Stimulated activated memory B cell treated with anti-CD40 and anti-IgM and Interleukin-4, amounts not matched to agents 10 μg/mL and 1 μg/mL and 100 μg/mL, for 72 hours (primary cell): ENCODE measurements around the gene AATK.
"Not testable (repeated sequence)": the region's sequence is repeated elsewhere in the genome, so short reads cannot be mapped to it uniquely, and the experiment has no call there.

Experiments used
- ATAC-seq: fragments of 150-1000 bp; cut with Tn5 transposase; 2 replicates; pipeline ENCODE4 v1.10.0; 2021
- H3K27ac Mint-ChIP-seq: one replicate; pipeline ENCODE4 v1.8.0; 2022; ENCODE audit warnings: mild to moderate bottlenecking, mixed read lengths
- H3K27me3 Mint-ChIP-seq: one replicate; pipeline ENCODE4 v1.8.0; 2022; ENCODE audit warnings: mixed read lengths
- H3K36me3 Mint-ChIP-seq: one replicate; pipeline ENCODE4 v1.8.0; 2022; ENCODE audit warnings: mixed read lengths
- H3K4me1 Mint-ChIP-seq: one replicate; pipeline ENCODE4 v1.8.0; 2022; ENCODE audit warnings: mixed read lengths
- H3K4me3 Mint-ChIP-seq: one replicate; pipeline ENCODE4 v1.8.0; 2022; ENCODE audit warnings: mild to moderate bottlenecking, moderate library complexity, mixed read lengths
- H3K9me3 Mint-ChIP-seq: one replicate; pipeline ENCODE4 v1.8.0; 2022; ENCODE audit warnings: mixed read lengths

AATK gene

DNA sequence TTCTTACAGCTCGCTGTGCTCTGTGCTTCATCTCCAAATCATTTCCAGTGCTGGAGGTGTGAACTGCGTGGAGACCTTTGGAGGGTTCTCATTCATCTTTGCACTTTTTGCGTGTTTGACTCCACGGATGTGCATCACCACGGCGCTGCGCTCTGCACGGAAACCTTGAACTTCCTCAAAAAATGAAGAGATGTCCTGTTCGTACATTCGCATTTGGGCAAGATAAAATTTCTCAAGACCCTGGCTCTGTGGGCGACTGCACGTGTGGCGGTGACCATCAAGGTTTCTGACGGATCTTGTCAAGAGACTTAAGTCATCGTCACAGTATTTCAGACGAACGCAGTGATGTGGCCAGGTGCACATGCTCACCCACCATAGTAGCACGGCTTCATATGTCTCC lies 11.1 kb downstream of the AATK start:
- Mint-ChIP-seq H3K36me3 (no peaks in the 10 kb centered on the region), H3K4me3 (no peak overlapping the region), H3K27ac (no peak overlapping the region), H3K9me3 (no peaks in the 10 kb centered on the region), H3K27me3 (peaks cover 43% of the 10 kb centered on the region), H3K4me1 (peaks cover 13% of the 10 kb centered on the region)
- ATAC-seq = no peak

DNA sequence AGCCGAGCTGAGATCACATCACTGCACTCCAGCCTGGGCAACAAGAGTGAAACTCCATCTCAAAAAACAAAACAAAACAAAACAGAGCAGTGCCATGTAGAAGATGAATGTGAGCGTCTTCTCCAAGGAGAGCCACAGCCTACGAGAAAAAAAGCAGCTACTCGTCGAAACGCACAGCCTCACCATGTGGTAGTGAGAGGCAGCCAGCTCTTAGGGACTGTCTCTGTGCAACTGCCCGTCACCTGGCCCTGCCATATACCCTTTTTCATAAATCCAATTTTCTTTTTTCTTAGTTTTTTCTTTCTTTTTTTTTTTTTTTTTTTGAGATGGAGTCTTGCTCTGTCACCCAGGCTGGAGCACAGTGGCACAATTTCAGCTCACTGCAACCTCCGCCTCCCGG lies 12.0 kb downstream of the AATK start:
- not testable (repeated sequence) for H3K9me3 Mint-ChIP-seq, H3K4me3 Mint-ChIP-seq, ATAC-seq, H3K36me3 Mint-ChIP-seq
- Mint-ChIP-seq H3K27me3 (peaks cover 48% of the 10 kb centered on the region), H3K27ac (peak overlapping the region; percentile 69), H3K4me1 (peaks cover 19% of the 10 kb centered on the region)

DNA sequence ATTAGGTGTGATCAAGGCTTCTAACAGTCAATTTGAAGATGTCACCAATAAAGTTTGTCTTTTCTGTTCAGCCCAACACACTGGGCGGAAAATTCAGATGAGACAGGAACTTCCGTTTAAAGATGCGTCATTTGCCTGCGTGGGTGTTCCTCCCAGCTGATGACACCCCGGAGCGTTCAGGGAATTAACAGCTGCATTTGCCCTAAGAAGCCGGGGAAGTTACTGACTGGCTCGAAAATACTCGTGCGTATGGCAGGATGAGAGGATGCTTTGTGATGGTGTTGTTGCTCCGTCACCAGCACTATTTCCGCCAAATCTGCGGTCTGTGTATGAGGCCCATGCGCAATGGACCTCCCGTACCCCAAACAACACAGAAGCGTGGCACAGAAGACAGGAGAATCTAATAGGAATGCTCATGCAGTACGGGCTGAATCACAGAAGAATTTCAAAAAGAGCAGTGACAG lies 12.6 kb downstream of the AATK start:
- H3K4me1 Mint-ChIP-seq = peaks cover 19% of the 10 kb centered on the region
- H3K36me3 Mint-ChIP-seq = no peaks in the 10 kb centered on the region
- H3K27ac Mint-ChIP-seq = peak overlapping the region; percentile 69
- ATAC-seq = peak; percentile 47
- H3K4me3 Mint-ChIP-seq = peak overlapping the region; percentile 24
- peaks cover 48% of the 10 kb centered on the region for H3K27me3 Mint-ChIP-seq
- H3K9me3 Mint-ChIP-seq = no peaks in the 10 kb centered on the region

DNA sequence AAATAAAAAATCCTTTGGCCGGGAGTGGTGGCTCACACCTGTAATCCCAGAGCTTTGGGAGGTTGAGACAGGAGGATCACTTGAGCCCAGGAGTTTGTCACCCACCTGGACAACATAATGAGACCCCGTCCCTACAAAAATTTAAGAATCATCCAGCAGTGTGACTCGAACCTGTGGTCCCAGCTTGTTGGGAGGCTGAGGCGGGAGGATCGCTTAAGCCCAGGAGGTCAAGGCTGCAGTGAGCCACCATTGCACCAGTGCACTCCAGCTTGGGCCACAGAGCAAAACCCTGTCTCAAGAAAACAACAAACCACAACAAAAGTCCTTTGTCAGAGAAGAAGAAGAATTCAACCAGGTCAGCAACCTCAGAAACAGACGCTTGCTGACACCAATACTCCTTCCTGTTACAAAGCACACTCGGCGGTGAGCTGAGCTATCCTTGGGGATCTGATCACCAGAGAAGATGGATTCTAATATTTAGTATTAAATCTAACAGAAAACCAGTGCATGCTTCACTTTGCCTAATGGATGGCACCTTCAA lies 13.7 kb downstream of the AATK start:
- Mint-ChIP-seq H3K4me3 (no peak overlapping the region), H3K9me3 (no peaks in the 10 kb centered on the region), H3K4me1 (peaks cover 19% of the 10 kb centered on the region), H3K27me3 (peaks cover 44% of the 10 kb centered on the region), H3K36me3 (no peaks in the 10 kb centered on the region), H3K27ac (no peak overlapping the region)
- ATAC-seq = no peak

DNA sequence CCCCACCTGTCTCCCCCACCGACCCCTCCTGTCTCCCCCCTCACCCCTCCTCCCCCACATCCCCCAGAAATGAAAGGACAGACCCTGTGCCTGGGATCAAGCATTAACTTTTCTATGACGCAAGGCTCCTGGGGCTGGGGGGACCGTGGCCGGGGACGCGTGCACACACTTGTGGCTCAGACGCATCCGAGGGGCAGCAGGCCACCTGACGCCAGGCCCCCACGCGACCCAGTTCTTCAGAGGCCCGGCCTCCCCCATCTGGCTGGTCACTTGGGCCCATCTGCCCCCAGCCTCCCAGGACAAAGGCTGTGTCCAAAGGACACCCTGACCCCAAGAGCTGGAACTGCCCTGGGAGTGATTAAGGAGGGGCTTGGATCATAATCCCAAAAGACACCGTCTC lies 14.7 kb downstream of the AATK start:
- Mint-ChIP-seq H3K4me1 (peaks cover 19% of the 10 kb centered on the region), H3K36me3 (no peaks in the 10 kb centered on the region), H3K9me3 (no peaks in the 10 kb centered on the region), H3K27me3 (peaks cover 40% of the 10 kb centered on the region), H3K27ac (no peak overlapping the region), H3K4me3 (no peak overlapping the region)
- no peak for ATAC-seq

DNA sequence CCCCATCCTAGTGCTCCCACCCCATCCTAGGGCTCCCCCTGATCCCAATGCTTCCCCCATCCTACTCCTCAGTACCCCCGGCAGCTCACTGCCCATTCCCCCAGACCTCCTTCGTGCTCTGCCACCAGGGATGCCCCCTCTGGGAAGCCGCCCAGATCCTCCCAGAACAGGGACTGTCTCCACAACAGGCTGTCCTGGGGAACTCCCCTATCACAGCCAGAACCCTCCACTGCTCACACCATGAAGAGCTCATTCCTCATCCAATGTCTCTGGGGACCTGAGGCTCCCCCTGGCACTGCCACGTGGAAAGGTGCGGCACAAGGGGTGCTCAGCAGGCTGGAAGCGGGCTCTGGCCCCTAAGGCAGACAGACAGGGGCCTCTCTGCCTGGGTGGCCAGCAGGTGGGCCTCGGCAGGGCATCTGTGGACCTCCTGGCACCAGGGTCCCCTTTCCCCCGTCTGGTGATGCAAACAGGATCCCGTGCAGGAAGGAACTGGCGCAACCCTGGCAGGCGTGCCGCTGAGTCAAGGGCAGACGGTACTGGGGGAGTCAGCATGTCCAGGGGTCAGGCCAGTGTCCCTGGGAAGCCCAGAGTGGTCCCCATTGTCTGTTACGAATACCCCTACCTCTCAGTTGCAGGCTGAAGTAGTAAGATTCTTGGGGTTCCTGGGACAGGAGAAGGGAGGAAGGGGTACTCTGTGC lies 15.5 kb downstream of the AATK start:
- H3K4me3 Mint-ChIP-seq = no peak overlapping the region
- H3K36me3 Mint-ChIP-seq = no peaks in the 10 kb centered on the region
- no peaks in the 10 kb centered on the region for H3K9me3 Mint-ChIP-seq
- H3K4me1 Mint-ChIP-seq = peaks cover 19% of the 10 kb centered on the region
- peaks cover 42% of the 10 kb centered on the region for H3K27me3 Mint-ChIP-seq
- no peak for ATAC-seq
- no peak overlapping the region for H3K27ac Mint-ChIP-seq

DNA sequence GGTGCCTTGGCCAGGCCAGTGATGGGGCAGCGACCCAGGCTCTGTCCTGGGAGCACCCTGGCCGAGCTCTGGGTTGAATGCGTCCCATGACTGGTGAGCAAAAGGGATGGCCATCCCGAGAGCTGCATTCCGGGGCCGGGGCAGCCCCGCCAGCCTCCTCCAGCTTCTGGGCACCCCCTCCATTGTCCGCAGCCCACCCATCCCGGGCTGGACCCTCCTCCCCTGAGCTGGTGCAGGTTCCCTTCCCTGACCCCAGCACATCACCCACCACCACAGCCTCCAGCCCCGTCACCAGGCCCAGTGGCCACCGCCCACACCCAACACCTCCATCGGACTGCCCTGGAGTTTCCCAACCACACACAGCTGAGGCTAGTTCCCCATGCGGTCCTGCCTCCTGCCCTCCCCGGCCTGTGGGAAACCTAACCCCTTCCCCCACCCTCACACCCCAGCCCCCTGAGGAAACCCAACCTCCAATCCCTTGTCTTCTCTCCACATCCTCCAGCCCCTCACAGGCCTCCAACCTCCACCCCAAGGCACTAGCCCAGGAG lies 17.0 kb downstream of the AATK start:
- peak; percentile 54 for ATAC-seq
- H3K27ac Mint-ChIP-seq = no peak overlapping the region

DNA sequence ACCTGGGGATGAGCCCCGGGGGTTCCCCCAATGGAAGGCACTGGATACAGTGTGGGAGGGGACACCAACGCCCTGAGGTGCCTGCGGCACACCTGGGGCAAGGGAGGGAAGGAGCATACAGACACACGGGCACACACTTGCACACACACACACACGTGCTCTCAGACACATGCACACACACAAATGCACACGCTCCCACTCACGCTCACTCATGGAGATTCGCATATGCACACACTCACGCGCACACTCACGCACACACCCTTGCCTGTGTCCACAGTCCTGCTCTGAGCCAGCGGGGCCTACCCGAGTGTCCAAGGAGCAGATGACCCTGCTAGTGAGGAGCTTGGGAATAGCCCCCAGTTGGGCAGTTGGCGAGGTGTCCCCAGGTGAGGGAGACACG lies 17.4 kb downstream of the AATK start:
- Mint-ChIP-seq H3K27ac (no peak overlapping the region), H3K9me3 (no peaks in the 10 kb centered on the region), H3K4me3 (no peak overlapping the region), H3K36me3 (no peaks in the 10 kb centered on the region), H3K4me1 (peaks cover 17% of the 10 kb centered on the region), H3K27me3 (peaks cover 62% of the 10 kb centered on the region)
- ATAC-seq = no peak

More for the DNA sequence above, 17.0 kb downstream of the AATK start:
- Mint-ChIP-seq H3K27me3 (peaks cover 57% of the 10 kb centered on the region), H3K4me3 (no peak overlapping the region), H3K4me1 (peaks cover 19% of the 10 kb centered on the region), H3K9me3 (no peaks in the 10 kb centered on the region), H3K36me3 (no peaks in the 10 kb centered on the region)

DNA sequence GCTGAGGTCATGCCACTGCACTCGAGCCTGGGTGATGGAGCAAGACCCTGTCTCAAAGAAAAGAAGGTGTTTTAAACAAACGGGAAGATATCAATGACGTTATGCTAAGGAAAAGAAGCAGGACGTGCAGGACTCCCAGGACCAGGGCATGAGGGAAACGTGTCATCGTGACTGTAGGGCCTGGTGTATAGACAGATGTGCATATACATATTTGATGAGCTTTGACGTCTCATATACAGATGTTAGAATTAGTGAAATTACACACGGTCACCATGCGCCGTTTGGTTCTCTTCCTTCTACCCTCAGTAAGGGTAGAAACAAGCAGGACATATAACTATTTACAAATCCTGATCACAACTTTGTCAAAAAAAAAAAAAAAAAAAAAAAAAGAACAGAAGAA lies 18.3 kb downstream of the AATK start:
- H3K9me3 Mint-ChIP-seq = no peaks in the 10 kb centered on the region
- peaks cover 70% of the 10 kb centered on the region for H3K27me3 Mint-ChIP-seq
- no peak overlapping the region for H3K4me3 Mint-ChIP-seq
- ATAC-seq = no peak
- H3K36me3 Mint-ChIP-seq = no peaks in the 10 kb centered on the region
- peaks cover 12% of the 10 kb centered on the region for H3K4me1 Mint-ChIP-seq
- H3K27ac Mint-ChIP-seq = no peak overlapping the region

DNA sequence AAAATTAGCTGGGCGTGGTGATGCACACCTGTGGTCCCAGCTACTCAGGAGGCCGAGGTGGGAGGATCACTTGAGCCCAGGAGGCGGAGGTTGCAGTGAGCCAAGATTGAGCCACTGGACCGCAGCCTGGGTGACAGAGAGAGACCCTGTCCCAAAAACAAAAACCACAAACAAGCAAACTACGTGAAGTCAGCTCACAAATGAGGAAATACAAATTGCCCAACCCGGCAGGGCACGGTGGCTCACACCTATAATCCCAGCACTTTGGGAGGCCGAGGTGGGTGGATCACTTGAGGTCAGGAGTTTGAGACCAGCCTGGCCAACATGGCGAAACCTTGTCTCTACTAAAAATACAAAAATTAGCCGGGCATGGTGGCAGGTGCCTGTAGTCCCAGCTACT lies 19.8 kb downstream of the AATK start:
- H3K9me3 Mint-ChIP-seq, H3K27ac Mint-ChIP-seq, ATAC-seq, H3K4me3 Mint-ChIP-seq, H3K36me3 Mint-ChIP-seq: not testable (repeated sequence)
- Mint-ChIP-seq H3K4me1 (peaks cover 20% of the 10 kb centered on the region), H3K27me3 (peaks cover 77% of the 10 kb centered on the region)

DNA sequence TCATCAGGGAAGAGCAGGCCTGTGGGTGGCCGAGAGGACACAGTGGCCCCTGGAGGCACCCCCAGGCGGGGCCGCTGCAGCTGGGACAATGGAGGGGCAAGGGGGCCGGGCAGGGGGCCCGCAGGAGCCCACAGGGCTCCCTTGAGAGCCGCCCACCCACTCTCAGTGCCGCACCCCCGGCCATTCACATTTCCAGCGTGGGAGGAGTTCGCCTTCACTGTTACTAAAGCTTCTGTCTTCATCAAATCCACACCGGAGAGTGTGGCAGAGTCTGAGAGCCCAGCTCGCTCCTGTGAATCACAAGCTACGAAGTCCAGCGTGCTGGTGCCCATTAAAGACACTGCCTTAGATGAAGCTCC lies 21.6 kb downstream of the AATK start:
- Mint-ChIP-seq H3K9me3 (no peaks in the 10 kb centered on the region), H3K27me3 (peaks cover 68% of the 10 kb centered on the region), H3K36me3 (no peaks in the 10 kb centered on the region), H3K27ac (no peak overlapping the region), H3K4me1 (peaks cover 13% of the 10 kb centered on the region), H3K4me3 (no peak overlapping the region)
- ATAC-seq = no peak

DNA sequence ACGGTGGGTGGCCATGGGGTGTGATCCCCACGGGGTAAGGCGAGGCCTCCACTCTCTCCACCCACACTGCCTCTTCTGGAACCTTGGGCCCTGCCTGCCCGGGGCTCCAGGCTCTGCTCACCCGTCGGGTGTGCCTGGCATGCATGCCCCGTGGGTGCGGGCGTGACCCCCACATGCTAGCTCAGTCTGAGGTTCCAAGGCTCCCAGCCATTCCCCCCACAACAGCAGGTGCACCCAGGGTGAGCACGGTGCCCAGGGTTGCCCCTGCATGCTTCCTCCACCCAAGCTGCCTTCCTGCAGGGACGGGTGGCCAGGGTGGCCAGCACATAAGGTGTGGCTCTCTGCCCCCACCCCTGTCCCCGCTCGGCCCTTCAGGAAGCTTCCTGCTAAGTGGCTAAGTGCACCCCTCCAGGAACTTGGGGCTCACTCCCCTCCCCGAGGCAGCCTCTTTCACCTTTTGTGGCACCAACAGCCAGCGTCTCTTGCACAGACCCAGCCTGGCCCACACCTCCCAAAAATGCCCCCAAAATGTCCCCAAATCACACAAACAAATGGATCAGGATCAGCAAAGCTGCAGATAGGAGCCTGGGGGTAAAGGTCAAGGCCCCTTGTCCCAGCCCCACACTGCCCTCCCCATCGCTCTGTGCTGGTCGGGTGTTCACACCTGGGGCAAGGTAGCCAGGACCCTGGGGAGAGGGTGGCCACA lies 22.2 kb downstream of the AATK start:
- no peak overlapping the region for H3K27ac Mint-ChIP-seq
- no peak for ATAC-seq
- no peaks in the 10 kb centered on the region for H3K9me3 Mint-ChIP-seq
- no peak overlapping the region for H3K4me3 Mint-ChIP-seq
- no peaks in the 10 kb centered on the region for H3K36me3 Mint-ChIP-seq
- H3K27me3 Mint-ChIP-seq = peaks cover 62% of the 10 kb centered on the region
- peaks cover 9% of the 10 kb centered on the region for H3K4me1 Mint-ChIP-seq

DNA sequence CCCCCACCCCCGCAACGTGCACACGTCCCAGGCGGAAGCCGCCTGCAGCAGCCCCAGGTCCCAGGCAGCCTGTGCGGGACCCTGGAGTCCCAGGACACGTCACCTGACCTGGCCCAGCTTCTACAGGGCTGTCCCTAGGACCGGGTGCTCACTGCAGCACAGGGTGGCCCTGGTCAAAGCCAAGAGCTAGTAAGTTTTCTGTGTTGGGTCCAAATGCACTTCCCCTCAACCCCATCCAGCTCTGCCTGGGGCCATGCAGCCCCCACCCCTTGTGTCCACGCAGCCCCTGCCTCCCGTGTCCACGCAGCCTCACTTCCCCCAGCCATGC lies 22.9 kb downstream of the AATK start:
- Mint-ChIP-seq H3K4me1 (peaks cover 9% of the 10 kb centered on the region), H3K4me3 (no peak overlapping the region), H3K9me3 (peaks cover 4% of the 10 kb centered on the region), H3K27me3 (peaks cover 55% of the 10 kb centered on the region), H3K36me3 (no peaks in the 10 kb centered on the region), H3K27ac (no peak overlapping the region)
- no peak for ATAC-seq

DNA sequence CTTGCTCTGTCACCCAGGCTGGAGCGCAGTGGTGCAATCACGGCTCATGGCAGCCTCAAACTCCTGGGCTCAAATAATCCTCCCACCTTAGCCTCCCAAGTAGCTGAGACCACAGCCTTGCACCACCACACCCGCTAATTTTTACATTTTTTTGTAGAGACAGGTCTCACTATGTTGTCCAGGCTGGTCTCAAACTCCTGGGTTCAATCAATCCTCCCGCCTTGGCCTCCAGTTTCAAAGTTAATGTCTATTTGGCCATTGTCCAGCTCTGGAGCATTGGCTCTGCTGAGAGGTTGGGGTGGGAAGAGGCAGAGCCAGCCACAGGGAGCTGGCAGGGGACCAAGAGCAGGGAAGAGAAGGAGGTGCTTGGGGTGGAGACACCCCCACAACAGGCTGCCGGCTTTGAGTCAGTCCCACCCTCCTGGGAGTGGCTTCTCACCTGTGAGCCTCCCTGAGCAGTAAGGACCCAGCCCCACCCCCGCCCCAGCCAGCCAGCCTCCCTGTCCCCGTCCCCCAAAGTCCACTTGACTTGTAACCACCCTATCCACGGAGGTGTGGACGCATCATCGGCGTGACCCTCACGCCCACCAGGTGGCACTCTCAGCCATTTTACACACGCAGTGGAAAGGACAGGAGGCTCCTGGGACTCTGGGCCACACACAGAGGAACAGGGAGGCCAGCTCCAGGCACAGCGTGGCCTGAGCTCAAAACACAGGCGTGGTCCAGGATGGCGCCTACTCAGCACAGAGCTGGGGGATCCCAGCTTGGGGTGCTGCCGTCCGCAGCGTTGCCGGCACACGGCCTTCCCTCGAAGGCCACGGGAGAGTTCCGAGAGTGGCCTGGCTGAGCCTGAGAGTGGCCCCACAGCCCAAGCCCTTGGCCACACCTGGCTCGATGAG lies 23.5 kb downstream of the AATK start:
- peak; percentile 75 for ATAC-seq
- Mint-ChIP-seq H3K9me3 (peaks cover 8% of the 10 kb centered on the region), H3K4me3 (no peak overlapping the region), H3K4me1 (peaks cover 9% of the 10 kb centered on the region), H3K27ac (no peak overlapping the region), H3K36me3 (no peaks in the 10 kb centered on the region), H3K27me3 (peaks cover 53% of the 10 kb centered on the region)

DNA sequence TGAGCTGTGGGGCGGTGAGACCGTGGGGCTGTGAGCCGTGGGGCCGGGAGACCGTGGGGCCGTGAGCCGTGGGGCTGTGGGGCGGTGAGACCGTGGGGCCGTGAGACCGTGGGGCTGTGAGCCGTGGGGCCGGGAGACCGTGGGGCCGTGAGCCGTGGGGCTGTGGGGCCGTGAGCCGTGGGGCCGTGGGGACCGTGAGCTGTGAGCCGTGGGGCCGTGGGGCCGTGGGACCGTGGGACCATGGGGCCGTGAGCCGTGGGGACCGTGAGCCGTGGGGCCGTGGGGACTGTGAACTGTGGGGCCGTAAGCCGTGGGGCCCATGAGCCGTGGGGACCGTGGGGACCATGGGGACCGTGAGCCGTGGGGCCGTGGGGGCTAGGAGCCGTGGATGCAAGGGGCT lies 25.3 kb downstream of the AATK start:
- Mint-ChIP-seq H3K36me3 (no peaks in the 10 kb centered on the region), H3K27ac (no peak overlapping the region), H3K9me3 (peaks cover 8% of the 10 kb centered on the region), H3K4me1 (peaks cover 9% of the 10 kb centered on the region), H3K27me3 (peaks cover 52% of the 10 kb centered on the region), H3K4me3 (no peak overlapping the region)
- ATAC-seq = peak; percentile 55
